Ishikawa (cell line): ENCODE data around the gene GTPBP4.

Experiments used
- CEBPB ChIP-seq: IDR thresholded peaks from 2 replicates; pipeline ENCODE4 v1.6.1; 2012
- EP300 ChIP-seq: IDR thresholded peaks from 2 replicates; pipeline ENCODE4 v1.6.1; 2012; ENCODE audit warnings: borderline replicate concordance
- NFIC ChIP-seq: IDR thresholded peaks from 2 replicates; pipeline ENCODE4 v1.6.1; 2012

DNA sequence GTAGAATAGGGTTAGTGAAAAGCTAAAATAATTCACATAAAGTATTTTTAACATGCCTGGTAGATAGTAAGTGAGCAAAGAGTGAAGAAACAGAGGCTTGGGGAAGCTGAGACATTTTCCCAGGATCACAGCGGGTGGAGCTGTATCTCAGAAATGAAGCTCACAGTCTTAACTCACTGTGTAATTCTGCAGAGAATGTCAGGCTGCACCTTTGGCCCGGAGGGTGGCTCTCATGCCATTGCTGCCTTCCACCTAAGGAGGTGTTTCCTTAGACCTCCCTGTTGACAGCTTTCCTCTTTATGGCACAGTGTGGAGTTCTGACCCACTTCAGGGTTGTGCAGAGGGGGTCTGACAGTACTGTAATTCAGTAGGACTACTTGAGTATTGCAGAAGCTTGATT is 2.9 kb upstream of the GTPBP4 start:
- TF ChIP-seq EP300: no peak
- no peak for TF ChIP-seq CEBPB
- no peak for TF ChIP-seq NFIC
